ENCODE data around the gene DAZAP1.
"Not testable (repeated sequence)": the region's sequence is repeated elsewhere in the genome, so short reads cannot be mapped to it uniquely, and the experiment has no call there.

The DAZAP1 gene

GRCh38 chr19:1411255-1412191 is 4.1 kb downstream of the DAZAP1 start:
- peak; percentile 89 for DNase-seq

GRCh38 chr19:1412323-1412923 is 5.0 kb downstream of the DAZAP1 start:
- no peak for DNase-seq

- no peak for DNase-seq
Measured at GRCh38 chr19:1412995-1413800, 5.8 kb downstream of the DAZAP1 start.

GRCh38 chr19:1416014-1416841 is 8.8 kb downstream of the DAZAP1 start:
- DNase-seq, result no peak

GRCh38 chr19:1417145-1417544 is 9.8 kb downstream of the DAZAP1 start:
- peak; percentile 18 for DNase-seq

- no peak for DNase-seq
Measured at GRCh38 chr19:1417681-1418495, 10.5 kb downstream of the DAZAP1 start.

- DNase-seq, result no peak
Measured at GRCh38 chr19:1418496-1418775, 11.1 kb downstream of the DAZAP1 start.

GRCh38 chr19:1418951-1419738 is 11.8 kb downstream of the DAZAP1 start:
- DNase-seq, result no peak

- not testable (repeated sequence) for DNase-seq
Measured at GRCh38 chr19:1420085-1420484, 12.7 kb downstream of the DAZAP1 start.

- DNase-seq, result no peak
Measured at GRCh38 chr19:1420590-1420989, 13.2 kb downstream of the DAZAP1 start.

GRCh38 chr19:1421218-1421957 is 14.0 kb downstream of the DAZAP1 start:
- DNase-seq, result no peak

- no peak for DNase-seq
Measured at GRCh38 chr19:1421958-1422305, 14.5 kb downstream of the DAZAP1 start.

- no peak for DNase-seq
Measured at GRCh38 chr19:1422360-1422759, 15.0 kb downstream of the DAZAP1 start.

- DNase-seq, result no peak
Measured at GRCh38 chr19:1422943-1423342, 15.6 kb downstream of the DAZAP1 start.

- no peak for DNase-seq
Measured at GRCh38 chr19:1423436-1424191, 16.2 kb downstream of the DAZAP1 start.

GRCh38 chr19:1424192-1424955 is 17.0 kb downstream of the DAZAP1 start:
- DNase-seq, result no peak

- DNase-seq, result no peak
Measured at GRCh38 chr19:1425102-1425837, 17.9 kb downstream of the DAZAP1 start.

- no peak for DNase-seq
Measured at GRCh38 chr19:1425902-1426301, 18.5 kb downstream of the DAZAP1 start.
